ENCODE data around the gene SLC34A3.

DNA sequence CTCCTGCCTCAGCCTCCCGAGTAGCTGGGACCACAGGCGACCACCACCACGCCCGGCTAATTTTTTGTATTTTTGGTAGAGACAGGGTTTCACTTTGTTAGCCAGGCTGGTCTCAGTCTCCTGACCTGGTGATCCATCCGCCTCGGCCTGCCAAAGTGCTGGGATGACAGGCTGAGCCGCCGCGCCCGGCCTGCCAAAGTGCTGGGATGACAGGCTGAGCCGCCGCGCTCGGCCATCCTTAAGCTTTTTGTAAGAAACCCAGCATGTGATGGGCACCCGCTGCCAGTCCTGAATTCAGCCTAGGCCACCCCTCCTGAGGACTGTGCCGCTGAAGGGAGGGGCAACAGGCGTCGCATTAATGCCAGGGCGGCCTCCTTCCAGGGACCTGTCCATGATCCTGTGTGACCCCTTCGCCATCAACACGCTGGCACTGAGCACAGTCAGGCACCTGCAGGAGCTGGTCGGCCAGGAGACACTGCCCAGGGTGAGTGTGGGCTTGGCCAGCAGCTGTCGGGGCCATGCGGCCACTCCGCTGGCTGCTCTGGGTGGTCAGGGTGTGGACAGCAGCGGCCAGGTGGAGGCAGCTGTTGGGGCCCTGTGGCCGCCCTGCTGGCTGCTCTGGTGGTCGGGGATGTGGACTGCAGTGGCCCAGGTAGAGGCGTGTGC, 34.9 kb downstream of the SLC34A3 start:
- TF ChIP-seq, protein P1, sequence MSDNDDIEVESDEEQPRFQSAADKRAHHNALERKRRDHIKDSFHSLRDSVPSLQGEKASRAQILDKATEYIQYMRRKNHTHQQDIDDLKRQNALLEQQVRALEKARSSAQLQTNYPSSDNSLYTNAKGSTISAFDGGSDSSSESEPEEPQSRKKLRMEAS (IDR thresholded peaks at IDR 0.05; ENCODE audit: insufficient read depth, insufficient read length): no peak
- TF ChIP-seq, protein P2, sequence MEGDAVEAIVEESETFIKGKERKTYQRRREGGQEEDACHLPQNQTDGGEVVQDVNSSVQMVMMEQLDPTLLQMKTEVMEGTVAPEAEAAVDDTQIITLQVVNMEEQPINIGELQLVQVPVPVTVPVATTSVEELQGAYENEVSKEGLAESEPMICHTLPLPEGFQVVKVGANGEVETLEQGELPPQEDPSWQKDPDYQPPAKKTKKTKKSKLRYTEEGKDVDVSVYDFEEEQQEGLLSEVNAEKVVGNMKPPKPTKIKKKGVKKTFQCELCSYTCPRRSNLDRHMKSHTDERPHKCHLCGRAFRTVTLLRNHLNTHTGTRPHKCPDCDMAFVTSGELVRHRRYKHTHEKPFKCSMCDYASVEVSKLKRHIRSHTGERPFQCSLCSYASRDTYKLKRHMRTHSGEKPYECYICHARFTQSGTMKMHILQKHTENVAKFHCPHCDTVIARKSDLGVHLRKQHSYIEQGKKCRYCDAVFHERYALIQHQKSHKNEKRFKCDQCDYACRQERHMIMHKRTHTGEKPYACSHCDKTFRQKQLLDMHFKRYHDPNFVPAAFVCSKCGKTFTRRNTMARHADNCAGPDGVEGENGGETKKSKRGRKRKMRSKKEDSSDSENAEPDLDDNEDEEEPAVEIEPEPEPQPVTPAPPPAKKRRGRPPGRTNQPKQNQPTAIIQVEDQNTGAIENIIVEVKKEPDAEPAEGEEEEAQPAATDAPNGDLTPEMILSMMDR (IDR thresholded peaks at IDR 0.05; ENCODE audit: extremely low read depth in 1 of 2, insufficient read depth in 1 of 2, low read depth in 1 of 2, low read length in 2 of 2): no peak
